Transverse colon (tissue), 4 donors: ENCODE measurements around the gene PICK1. TPM values are rescaled to one million over a fixed set of nuclear protein-coding genes. Genes with fewer than 3 reads are reported as not detected.

Experiments used
- DNase-seq: peaks from one replicate; pipeline ENCODE4 v3.0.0-alpha.2; 2019
- H3K27ac ChIP-seq, 4 donors: fragments of 200-600 bp; sonication (generic); 2 replicates each; pipeline ENCODE4 v1.5.1; 2016 to 2018; ENCODE audit warnings: inconsistent platforms in 4 of 4
- H3K27me3 ChIP-seq: fragments of 200-600 bp; sonication (generic); 2 replicates; pipeline ENCODE4 v1.5.1; 2017; ENCODE audit warnings: inconsistent platforms
- H3K36me3 ChIP-seq, 4 donors: fragments of 200-600 bp; sonication (generic); 2 replicates each; pipeline ENCODE4 v1.5.1; 2017 to 2019; ENCODE audit warnings: inconsistent platforms in 4 of 4
- H3K4me1 ChIP-seq, 4 donors: fragments of 200-600 bp; sonication (generic); 2 replicates each; pipeline ENCODE4 v1.5.1; 2017 to 2020; ENCODE audit warnings: inconsistent platforms in 4 of 4
- H3K4me3 ChIP-seq, 4 donors: fragments of 200-600 bp; sonication (generic); 1 replicate in 1 of 4; 2 replicates in 3 of 4; pipeline versions ENCODE4 v1.5.1 to v1.6.1; 2017 to 2019; ENCODE audit warnings: inconsistent platforms in 4 of 4
- H3K9me3 ChIP-seq, 2 donors: fragments of 200-600 bp; sonication (generic); 2 replicates each; pipeline ENCODE4 v1.5.1; 2017 to 2019; ENCODE audit warnings: inconsistent platforms in 2 of 2
- EP300 ChIP-seq: sonication (generic); formaldehyde crosslinking; IDR thresholded peaks from one replicate; pipeline ENCODE4 v1.6.1; 2017; ENCODE audit warnings: antibody characterized with exemption, low read depth
- POLR2A ChIP-seq: fragments of 450-650 bp; IDR thresholded peaks from one replicate; pipeline ENCODE4 v1.6.1; 2016; ENCODE audit warnings: antibody characterized with exemption, mild to moderate bottlenecking, moderate library complexity
- POLR2AphosphoS5 ChIP-seq, 3 donors: sonication (generic); formaldehyde crosslinking; IDR thresholded peaks; one replicate each; pipeline ENCODE4 v1.6.1; 2016; ENCODE audit warnings: antibody characterized with exemption in 3 of 3
- WGBS, 2 donors: methylation state at CpG; one replicate each; pipeline ENCODE4 v1.1.5; 2018; ENCODE audit warnings: low coverage in 1 of 2; 5-methylcytosine and 5-hydroxymethylcytosine counted together
- in situ Hi-C, 4 donors: fragments of 200-750 bp; cut with MboI; loops; one replicate each; pipeline versions ENCODE4 v1.15.0 to v1.15.1; 2017; ENCODE audit warnings: low sequenced_read_pairs in 3 of 4, low pct_ligation_motif_present in 1 of 4, low pct_unique_long_range_greater_than_20kb in 1 of 4
- intact Hi-C: fragments of 100-400 bp; cut with DNase I; formaldehyde crosslinking; loops from one replicate; pipeline ENCODE4 v1.15.1; 2023; ENCODE audit warnings: low total_unique reads
- total RNA-seq, 4 donors: library from RNA; depleted of rRNA; stranded (reverse); fragments of >200 nt; gene quantifications; one replicate each; pipeline ENCODE4 v1.1.0, GENCODE V29; 2016
- TF ChIP-seq, protein P1 (sequence below), 5 experiments: fragments of 200-600 bp in 3 of 5; fragments of 450-650 bp in 2 of 5; sonication (generic) in 3 of 5; IDR thresholded peaks; 1 replicate in 2 of 5; 2 replicates in 3 of 5; pipeline ENCODE4 v1.5.1; 2016 to 2017; ENCODE audit warnings: antibody characterized with exemption in 5 of 5, inconsistent platforms in 3 of 5, mild to moderate bottlenecking in 2 of 5, moderate library complexity in 1 of 5

PICK1 gene
- total RNA-seq, 4 donors from 2014 or later = 34.3 to 127 (median 69.3) TPM

DNA sequence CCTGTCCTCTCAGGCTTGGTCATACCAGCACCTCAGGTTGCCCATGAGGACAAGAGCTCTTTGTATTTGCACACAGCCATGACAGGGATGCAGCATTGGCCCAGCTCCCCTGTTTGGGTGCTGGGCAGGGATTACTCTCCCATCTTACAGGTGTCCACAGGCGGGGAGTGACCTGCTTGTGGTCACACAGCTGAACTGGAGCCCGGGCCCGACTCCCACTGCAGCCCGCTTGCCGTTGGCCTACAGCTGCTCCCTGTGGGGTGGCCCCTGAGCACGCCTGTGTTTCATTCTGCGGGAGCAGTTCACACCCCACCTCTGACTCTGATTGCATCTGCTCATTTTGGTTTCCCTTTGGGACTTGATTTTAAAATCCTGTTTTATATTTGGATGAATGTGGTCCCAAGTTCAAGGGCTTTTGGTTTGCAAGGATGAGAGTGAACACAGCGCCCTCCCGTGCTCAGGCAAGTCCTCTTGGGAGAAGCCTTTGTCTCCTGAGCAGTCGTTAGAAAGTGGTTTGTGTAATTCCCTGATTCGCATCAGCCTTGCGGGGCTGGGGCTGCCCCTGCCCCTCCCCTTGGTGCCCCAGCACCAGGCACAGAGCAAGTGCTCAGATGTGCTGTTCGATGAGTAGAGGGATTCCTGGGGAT is 9.3 kb downstream of the PICK1 start:
- 86% methylated on average over 13 of the region's 13 CpGs; no CpG with 5 or more reads in 1 of the 2 donors for WGBS, 2 donors
- no peak for DNase-seq
- H3K36me3 ChIP-seq = peaks cover 0 to 15% (median 4%) of the 10 kb centered on the region in 4 donors
- no peak overlapping the region for H3K27ac ChIP-seq
- H3K9me3 ChIP-seq = no peaks in the 10 kb centered on the region
- TF ChIP-seq, protein P1, sequence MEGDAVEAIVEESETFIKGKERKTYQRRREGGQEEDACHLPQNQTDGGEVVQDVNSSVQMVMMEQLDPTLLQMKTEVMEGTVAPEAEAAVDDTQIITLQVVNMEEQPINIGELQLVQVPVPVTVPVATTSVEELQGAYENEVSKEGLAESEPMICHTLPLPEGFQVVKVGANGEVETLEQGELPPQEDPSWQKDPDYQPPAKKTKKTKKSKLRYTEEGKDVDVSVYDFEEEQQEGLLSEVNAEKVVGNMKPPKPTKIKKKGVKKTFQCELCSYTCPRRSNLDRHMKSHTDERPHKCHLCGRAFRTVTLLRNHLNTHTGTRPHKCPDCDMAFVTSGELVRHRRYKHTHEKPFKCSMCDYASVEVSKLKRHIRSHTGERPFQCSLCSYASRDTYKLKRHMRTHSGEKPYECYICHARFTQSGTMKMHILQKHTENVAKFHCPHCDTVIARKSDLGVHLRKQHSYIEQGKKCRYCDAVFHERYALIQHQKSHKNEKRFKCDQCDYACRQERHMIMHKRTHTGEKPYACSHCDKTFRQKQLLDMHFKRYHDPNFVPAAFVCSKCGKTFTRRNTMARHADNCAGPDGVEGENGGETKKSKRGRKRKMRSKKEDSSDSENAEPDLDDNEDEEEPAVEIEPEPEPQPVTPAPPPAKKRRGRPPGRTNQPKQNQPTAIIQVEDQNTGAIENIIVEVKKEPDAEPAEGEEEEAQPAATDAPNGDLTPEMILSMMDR (IDR thresholded peaks at IDR 0.05) = no peak
- TF ChIP-seq POLR2AphosphoS5 (IDR thresholded peaks at IDR 0.05) (no peak), EP300 (no peak), POLR2A (no peak)
- no peaks in the 10 kb centered on the region for H3K27me3 ChIP-seq
- intact Hi-C loops = no loop called here
- H3K4me3 ChIP-seq = no peak overlapping the region
- in situ Hi-C loops = loop anchor here in 1 of 4 donors (25.0 kb wide), 1 partner anchor 496 kb away; the partner anchor contains the start of gene DMC1
- peaks cover 0 to 7% (median 2%) of the 10 kb centered on the region in 4 donors for H3K4me1 ChIP-seq

DNA sequence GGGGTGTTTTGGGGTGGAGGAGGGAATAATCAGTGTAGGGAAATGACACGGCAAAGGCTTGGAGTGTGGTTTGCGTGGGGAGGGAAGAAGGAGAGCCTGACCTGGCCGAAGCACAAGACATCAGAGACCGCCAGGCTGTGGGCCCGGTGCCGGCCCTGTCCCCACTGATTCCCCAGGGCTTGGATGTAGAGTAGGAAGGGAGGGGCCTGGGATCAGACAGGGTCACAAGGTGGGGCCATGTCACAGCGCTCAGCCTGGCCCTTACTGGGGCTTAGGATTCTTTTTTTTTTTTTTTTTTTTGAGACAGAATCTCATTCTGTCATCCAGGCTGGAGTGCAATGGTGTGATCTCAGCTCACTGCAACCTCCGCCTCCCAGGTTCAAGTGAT is 9.8 kb downstream of the PICK1 start:
- Histone ChIP-seq H3K9me3 (no peaks in the 10 kb centered on the region), H3K4me1 (peaks cover 0 to 7% (median 2%) of the 10 kb centered on the region in 4 donors), H3K27ac (no peak overlapping the region), H3K36me3 (peaks cover 0 to 20% (median 7%) of the 10 kb centered on the region in 4 donors), H3K27me3 (no peaks in the 10 kb centered on the region), H3K4me3 (no peak overlapping the region)
- 87 to 90% methylated on average over 3 to 8 of the region's 8 CpGs for WGBS, 2 donors
- in situ Hi-C loops = loop anchor here in 1 of 4 donors (25.0 kb wide), 1 partner anchor 495 kb away; the partner anchor contains the start of gene DMC1
- DNase-seq = no peak
- TF ChIP-seq POLR2AphosphoS5 (IDR thresholded peaks at IDR 0.05) = no peak
- TF ChIP-seq POLR2A = no peak
- TF ChIP-seq, protein P1 (IDR thresholded peaks at IDR 0.05) = no peak
- TF ChIP-seq EP300 = no peak
- intact Hi-C loops = no loop called here

DNA sequence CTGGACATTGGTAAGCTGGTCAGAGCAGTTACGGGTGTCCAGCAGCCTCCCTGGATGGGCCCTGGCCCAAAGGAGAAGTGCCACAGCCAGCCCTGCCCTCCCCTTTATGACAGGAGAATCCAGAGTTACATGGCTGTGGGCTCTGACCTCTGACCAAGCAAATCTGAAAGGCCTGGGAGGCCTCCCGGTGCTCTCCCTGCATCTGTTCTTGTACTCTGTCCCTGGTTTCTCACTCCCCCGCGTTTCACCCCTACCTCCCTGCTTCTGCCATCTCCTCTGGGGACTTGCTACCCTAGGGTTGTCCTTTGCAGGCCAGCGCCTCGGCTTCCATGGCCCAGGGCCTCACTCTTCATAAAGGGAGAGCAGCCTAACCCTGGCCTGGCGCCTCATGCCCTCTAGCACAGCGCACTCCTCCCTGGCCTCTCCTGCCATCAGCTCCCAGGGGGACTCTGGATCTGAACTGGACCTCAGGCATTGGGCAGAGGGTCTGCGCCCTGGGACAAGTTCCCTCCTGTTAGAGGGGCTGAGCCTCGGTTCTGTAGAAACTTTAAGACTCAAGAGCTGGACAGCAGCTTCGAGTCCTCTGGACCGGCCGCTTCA is 10.7 kb downstream of the PICK1 start:
- Histone ChIP-seq H3K27me3 (no peaks in the 10 kb centered on the region), H3K4me3 (no peak overlapping the region), H3K9me3 (no peaks in the 10 kb centered on the region), H3K4me1 (peaks cover 0 to 7% (median 2%) of the 10 kb centered on the region in 4 donors), H3K36me3 (peaks cover 0 to 23% (median 10%) of the 10 kb centered on the region in 4 donors), H3K27ac (no peak overlapping the region)
- DNase-seq = no peak
- 84 to 90% methylated on average over 6 to 13 of the region's 13 CpGs for WGBS, 2 donors
- TF ChIP-seq, protein P1 (IDR thresholded peaks at IDR 0.05) = no peak
- no peak for TF ChIP-seq POLR2A
- no peak for TF ChIP-seq EP300
- TF ChIP-seq POLR2AphosphoS5 (IDR thresholded peaks at IDR 0.05) = no peak
- intact Hi-C loops = no loop called here
- in situ Hi-C loops = loop anchor here in 1 of 4 donors (25.0 kb wide), 1 partner anchor 494 kb away; the partner anchor contains the start of gene DMC1

DNA sequence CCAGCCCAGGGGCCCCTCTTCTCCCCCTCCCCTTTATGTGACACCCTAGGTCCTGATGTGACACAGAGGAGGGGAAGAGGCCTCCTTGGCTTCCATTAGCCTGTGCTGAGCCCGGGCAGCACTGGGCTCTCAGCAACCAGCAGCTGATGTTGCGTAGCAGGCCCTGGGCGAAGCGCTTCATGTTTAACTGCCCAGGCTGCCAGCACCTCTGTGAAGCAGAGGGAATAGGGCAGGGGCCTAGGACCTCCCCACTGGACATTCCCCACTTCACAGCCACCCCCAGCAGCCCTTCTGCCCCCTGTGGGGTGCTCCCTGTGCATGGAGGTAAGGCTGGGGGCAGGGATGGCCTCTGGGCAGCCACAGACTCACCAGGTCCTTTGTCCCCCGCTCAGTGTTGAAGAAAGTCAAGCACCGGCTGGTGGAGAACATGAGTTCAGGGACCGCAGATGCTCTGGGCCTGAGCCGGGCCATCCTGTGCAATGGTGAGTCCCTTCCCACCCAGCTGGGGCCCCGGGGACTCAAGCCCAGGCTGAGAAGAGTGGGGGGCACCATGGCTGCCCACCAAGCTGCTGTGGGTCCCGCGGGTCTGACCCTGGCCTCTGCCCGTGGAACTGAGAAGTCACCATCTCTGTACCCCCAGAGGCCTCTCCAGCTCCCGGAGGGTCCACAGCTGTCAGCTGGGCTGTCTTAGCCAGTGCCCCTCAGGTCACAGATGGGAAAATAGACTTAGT is 11.6 kb downstream of the PICK1 start:
- Histone ChIP-seq H3K4me3 (no peak overlapping the region), H3K4me1 (peaks cover 0 to 7% (median 2%) of the 10 kb centered on the region in 4 donors), H3K36me3 (peaks cover 0 to 23% (median 10%) of the 10 kb centered on the region in 4 donors), H3K27ac (peak overlapping the region; percentile 44 to 69 (median 64)), H3K27me3 (no peaks in the 10 kb centered on the region), H3K9me3 (no peaks in the 10 kb centered on the region)
- no peak for DNase-seq
- TF ChIP-seq EP300 (no peak), POLR2AphosphoS5 (IDR thresholded peaks at IDR 0.05) (no peak), POLR2A (no peak)
- TF ChIP-seq, protein P1 (IDR thresholded peaks at IDR 0.05) = no peak
- in situ Hi-C loops = loop anchor here in 1 of 4 donors (25.0 kb wide), 1 partner anchor 493 kb away; the partner anchor contains the start of gene DMC1
- intact Hi-C loops = no loop called here
- 90% methylated on average over 12 of the region's 13 CpGs; no CpG with 5 or more reads in 1 of the 2 donors for WGBS, 2 donors
